GM18909 (cell line): ENCODE data around the gene CTDSP1.

Experiments used
- ATAC-seq: cut with Tn5 transposase; IDR thresholded peaks from one replicate; pipeline ENCODE4 v1.9.1; 2021; ENCODE audit warnings: mild to moderate bottlenecking; ENCODE audit not compliant: unreplicated experiment, poor library complexity

CTDSP1 gene

DNA sequence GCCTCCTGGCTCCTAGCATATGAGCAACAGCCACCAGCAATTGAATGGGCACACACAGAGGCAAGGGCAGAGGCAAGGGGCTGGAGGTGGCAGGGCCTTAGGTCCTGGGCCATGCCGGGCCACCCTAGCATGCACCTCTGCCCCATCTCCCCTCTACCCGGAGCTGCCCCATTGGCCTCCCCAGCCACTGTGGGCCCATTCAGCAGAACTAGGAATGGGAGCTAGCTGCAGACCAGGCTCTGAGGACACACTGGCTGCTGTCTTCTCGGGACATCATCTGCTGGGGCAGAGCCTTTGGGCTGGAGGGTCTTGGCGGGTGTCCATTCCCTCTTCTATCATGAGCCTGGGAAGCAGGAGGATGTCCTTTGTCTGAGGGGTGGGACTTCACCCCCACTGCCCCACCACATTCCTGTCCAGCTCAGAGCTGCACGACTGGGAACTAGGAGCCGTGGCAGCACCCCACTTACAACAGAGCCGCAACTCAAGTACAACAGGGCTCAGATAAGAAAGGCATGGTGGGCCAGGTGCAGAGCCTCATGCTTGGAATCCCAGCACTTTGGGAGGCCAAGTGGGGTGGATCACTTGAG lies 20.1 kb downstream of the CTDSP1 start:
- ATAC-seq, result no peak

DNA sequence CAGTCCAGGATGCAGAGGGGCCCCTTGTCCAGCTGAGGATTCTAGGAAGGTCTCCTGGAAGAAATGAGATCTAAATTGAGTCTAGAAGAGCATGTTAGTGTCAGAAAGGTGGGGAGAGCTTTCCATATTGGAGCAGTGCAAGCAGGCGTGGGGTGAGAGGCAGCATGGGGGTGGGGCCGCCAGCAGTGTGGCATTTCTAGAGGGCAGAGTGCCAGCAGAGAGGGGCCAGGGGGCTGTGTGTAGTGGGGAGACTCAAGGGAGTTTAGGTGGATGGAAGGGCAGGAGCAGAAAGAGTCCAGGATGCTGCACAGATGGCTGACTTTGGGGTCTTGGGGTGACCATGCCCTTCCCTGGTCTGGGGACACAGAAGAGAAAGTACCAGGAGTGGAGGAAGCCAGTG lies 21.4 kb downstream of the CTDSP1 start:
- no peak for ATAC-seq

DNA sequence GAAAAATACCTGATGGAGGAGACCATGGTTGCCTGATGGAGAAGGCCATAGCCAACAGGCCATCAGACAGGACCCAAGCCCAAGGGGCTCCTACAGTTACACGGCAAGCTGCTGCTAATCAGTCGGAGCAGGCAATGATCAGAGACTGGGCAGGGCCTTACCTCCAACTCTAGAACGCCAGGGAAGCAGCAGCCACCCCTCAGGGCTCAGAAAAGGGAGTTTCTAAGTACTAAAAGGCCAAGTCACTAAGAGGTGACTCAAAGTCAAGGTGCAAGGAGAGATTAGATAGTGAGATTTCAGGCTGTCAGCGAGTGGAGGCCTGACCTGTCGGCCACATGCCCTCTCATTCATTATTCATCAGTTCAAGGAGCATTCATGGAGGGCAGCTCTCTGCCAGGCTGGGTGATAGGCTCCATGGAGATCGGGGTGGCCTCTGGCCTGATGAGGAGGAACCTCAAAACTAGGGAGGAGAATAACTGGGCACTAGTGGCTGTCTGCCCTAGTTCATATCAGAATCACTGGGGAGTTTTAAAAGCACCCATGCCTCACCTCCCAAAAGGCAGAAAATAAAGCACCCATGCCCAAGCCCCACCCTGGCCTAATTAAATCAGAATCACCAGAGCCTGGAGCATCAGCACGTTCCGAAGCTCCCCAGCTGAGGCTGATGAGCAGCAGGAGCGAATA lies 22.9 kb downstream of the CTDSP1 start:
- ATAC-seq, result no peak

DNA sequence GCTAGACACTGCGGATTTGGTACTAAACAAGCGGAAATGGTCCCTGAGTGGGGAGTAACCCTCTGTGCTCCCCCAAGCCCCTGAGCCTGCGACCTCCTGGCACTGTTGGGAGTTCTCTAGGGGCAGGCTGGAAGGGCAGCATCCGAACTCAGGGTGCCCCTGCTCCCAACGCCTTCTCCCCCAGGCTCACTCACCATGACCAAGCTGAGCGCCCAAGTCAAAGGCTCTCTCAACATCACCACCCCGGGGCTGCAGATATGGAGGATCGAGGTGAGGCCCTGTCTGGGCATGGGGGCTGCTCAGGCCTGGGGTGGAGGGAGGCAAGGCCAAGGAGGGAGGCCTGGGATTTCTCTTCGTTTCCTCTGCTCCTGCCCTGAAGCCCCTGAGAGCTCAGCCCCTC lies 23.9 kb downstream of the CTDSP1 start:
- ATAC-seq, result no peak

DNA sequence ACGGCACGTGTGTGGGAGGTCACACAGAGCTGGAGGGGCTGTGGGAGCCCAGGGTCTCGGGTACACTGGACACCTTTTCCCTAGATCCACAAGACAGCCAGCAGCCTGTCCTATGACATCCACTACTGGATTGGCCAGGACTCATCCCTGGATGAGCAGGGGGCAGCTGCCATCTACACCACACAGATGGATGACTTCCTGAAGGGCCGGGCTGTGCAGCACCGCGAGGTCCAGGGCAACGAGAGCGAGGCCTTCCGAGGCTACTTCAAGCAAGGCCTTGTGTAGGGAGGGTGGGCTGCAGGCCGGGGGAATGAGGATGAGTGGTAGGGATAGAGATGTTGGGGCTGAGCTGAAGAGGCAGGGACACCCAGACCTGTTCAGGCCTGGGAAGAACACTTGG lies 25.9 kb downstream of the CTDSP1 start:
- ATAC-seq, result no peak

DNA sequence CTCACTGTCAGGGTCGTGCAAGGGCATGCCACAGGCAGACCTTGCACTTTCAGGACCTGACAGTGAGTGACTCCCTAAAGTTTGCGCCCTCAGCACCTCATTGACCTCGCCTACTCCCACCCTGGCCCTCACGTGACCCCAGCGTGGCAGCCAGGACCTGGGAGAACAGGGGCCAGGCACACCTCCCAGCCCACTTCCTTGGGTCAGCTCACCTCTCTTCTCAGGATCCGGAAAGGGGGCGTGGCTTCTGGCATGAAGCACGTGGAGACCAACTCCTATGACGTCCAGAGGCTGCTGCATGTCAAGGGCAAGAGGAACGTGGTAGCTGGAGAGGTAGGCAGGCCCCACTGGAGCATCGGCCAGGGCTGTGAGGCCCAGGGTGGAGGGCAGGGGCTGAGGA lies 28.1 kb downstream of the CTDSP1 start:
- no peak for ATAC-seq

DNA sequence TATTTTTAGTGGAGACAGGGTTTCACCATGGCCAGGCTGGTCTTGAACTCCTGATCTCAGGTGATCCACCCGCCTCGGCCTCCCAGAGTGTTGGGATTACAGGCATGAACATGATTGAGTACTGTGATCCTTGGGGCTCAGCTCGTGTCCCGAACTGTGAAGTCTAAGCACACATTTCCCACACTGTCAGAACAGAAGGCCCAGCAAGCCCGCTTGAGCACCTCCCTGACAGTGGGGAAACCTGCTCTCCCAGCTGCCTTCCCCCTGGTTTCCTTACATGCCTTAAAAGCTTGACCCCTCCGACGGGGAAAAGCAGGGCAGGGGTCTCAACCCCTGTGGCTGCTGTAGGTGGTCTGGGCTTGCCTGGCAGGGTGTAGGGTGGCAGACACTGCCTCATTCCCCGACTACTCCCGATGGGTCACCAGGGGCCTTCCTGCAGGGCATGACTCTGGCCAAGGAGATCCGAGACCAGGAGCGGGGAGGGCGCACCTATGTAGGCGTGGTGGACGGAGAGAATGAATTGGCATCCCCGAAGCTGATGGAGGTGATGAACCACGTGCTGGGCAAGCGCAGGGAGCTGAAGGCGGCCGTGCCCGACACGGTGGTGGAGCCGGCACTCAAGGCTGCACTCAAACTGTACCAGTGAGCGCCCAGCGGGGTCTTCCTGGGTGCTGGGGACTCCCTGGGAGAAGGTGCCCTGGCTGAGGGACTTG lies 29.3 kb downstream of the CTDSP1 start:
- no peak for ATAC-seq

DNA sequence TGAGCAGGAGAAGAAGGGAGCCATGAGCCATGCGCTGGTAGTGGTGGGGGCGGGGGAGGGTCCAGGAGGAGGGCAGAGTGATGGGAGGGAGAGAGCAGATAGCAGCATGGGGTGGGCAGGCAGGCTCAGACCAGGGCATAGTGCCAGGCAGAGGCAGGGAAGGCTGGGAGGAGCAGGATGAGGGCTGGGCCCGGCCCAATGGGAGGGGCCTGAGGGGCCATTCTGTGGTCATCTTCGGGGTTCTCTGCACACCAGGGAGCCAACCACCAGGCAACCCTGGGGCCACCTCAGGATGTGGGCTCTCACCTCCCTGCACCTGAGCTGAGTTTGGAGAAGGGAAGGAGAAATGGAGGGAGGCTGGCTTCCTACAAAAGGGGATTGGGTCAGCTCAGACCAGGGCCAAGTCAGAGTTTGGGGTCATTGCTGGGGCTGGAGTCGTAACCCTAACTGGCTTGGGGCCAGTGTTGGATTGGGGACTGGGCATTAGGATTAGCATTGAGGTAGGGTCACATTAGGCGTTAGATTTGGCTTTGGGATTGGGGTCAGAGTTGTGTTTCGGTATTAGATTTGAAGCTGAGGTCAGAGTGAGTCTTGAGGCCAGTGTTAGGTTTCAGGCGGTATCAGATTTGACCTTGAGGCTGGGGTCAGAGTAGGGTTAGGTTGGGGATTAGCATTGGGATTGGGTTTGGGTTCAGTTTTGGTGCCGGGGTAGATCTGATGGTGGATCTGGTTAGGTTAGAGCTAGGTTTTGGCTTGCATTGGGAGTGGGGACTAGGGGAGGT lies 30.4 kb downstream of the CTDSP1 start:
- no peak for ATAC-seq

DNA sequence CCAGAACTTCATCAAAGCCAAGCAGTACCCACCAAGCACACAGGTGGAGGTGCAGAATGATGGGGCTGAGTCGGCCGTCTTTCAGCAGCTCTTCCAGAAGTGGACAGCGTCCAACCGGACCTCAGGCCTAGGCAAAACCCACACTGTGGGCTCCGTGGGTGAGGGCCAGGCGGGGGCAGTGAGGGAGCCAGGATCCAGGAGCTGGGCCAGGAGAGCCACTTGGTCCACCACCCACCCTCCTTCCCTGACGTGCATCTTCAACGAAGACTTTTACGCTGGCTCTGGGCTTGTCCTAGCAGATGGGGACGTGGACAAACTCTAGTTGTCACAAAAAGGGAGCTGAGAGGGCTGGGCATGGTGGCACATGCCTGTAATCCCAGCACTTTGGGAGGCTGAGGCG lies 31.1 kb downstream of the CTDSP1 start:
- ATAC-seq, result no peak

DNA sequence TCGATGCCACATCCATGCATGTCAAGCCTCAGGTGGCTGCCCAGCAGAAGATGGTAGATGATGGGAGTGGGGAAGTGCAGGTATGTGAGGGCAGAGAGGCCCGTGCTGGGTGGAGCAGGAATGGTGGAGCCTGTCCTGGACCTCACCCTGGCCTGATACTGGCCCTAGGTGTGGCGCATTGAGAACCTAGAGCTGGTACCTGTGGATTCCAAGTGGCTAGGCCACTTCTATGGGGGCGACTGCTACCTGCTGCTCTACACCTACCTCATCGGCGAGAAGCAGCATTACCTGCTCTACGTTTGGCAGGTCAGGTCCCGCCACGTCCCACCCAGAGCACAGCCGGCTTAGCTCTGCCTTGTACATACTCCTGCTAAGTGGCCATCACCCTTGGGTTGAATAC lies 32.2 kb downstream of the CTDSP1 start:
- no peak for ATAC-seq

DNA sequence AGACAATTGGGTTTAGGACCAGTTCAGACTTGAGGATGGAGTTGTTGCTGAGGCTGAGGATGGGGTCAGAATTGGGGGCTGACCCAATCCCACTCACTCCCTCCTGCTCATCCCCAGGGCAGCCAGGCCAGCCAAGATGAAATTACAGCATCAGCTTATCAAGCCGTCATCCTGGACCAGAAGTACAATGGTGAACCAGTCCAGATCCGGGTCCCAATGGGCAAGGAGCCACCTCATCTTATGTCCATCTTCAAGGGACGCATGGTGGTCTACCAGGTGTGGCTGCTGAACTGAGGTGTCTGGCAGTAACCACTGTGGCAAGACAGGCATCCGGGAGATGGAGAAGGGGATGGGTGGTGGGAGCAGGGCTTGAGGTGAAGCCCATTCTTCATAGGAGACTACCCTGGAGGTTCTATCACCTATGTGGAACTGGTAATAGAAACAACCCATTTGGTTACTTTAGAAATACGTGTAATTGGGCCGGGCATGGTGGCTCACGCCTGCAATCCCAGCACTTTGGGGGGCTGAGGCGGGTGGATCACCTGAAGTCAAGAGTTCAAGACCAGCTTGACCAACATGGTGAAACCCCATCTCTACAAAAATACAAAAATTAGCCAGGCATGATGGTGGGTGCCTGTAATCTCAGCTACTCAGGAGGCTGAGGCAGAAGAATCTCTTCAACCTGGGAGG lies 33.2 kb downstream of the CTDSP1 start:
- no peak for ATAC-seq

DNA sequence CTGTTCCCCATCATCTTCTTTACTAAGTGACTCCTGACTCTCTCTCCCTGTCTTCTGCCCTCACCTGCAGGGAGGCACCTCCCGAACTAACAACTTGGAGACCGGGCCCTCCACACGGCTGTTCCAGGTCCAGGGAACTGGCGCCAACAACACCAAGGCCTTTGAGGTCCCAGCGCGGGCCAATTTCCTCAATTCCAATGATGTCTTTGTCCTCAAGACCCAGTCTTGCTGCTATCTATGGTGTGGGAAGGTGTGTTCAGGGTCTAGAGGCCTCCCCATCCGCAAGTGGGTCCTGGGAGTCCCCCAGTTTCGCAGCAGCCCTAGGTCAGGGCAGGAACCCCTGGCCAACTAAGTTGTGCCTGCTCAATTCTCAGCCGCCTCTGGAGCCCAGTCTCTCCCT lies 34.8 kb downstream of the CTDSP1 start:
- ATAC-seq, result no peak

DNA sequence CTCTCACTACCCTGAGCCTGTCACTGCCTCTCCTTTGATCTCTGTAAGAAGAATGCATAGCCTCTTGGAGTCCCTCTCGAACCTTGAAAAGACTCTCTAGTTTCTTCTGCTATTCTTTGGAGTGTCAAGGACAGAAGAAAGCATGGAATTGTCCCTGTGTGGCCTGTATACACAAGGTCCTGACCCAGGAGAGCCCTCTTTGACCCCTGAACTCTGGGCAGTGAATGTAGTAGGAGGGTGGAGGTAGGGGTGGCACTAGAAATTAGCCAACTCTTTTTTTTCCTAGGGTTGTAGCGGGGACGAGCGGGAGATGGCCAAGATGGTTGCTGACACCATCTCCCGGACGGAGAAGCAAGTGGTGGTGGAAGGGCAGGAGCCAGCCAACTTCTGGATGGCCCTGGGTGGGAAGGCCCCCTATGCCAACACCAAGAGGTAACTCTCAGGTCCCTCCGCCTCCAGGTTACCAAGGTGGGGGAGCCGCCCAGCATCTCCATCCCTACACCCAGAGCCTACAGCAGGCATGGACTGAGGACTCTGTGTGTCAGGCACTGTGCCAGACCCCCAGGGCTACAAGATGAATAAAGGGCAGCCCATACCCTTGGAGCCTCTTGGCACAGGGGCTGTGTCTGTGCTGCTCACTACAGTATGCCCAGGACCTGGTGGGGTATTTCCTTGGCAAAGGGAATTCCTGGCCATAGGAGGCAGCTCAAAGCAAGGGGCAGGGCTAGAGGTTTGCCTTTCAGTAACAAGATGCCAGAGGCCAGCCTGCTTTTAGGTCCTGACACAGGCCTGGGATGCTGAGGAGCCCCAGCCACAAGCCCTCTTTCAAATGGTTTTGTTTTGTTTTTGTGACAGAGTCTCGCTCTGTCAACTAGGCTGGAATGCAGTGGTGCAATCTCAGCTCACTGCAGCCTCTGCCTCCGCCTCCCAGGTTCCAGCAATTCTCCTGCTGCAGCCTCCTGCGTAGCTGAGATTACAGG lies 35.6 kb downstream of the CTDSP1 start:
- ATAC-seq, result no peak

DNA sequence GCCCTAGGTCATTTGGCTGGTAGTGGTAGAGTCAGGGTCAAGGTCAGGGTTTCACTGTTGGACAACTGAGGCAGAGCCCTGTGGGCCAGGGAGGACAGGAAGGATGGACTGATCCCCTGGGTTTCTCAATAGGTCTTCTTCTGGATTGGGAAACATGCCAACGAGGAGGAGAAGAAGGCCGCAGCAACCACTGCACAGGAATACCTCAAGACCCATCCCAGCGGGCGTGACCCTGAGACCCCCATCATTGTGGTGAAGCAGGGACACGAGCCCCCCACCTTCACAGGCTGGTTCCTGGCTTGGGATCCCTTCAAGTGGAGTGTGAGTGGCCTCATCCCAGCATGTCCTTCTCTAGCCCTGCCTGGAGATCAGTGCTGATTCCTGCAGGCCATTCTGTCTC lies 37.3 kb downstream of the CTDSP1 start:
- no peak for ATAC-seq

DNA sequence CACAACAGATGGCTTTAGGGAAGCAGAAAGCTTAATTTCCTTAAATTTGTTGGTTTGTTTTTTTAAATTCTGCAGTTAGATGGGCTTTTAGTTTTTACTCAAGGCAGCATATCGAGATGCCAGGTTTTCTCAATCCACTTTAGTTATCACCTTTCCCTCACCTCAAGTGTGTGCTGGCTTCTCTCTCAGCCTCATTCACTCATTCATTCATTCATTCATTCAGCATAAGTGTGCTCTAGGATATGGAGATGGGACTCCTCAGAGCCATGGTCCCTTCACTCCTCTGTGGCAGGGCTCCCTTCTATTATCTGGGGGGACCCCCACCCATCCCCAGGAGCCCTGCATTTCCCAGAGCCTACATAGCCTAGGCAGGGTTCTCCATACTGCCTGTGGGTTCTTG lies 38.3 kb downstream of the CTDSP1 start:
- no peak for ATAC-seq

DNA sequence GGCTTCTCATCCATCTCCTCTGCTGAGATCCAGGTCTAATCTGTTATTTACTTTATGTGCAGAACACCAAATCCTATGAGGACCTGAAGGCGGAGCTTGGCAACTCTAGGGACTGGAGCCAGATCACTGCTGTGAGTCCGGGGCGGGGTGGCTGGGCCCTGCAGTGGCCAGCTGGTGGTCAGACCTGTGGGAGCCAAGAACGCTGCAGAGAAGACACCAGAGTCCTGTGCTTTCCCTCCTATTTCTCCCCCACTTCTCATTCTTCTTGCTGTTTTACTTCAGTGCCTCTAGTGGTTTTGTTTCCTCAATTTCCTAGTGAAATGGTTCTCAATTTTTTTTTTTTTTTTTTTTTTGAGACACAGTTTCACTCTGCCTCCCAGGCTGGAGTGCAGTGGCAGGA lies 38.9 kb downstream of the CTDSP1 start:
- no peak for ATAC-seq

DNA sequence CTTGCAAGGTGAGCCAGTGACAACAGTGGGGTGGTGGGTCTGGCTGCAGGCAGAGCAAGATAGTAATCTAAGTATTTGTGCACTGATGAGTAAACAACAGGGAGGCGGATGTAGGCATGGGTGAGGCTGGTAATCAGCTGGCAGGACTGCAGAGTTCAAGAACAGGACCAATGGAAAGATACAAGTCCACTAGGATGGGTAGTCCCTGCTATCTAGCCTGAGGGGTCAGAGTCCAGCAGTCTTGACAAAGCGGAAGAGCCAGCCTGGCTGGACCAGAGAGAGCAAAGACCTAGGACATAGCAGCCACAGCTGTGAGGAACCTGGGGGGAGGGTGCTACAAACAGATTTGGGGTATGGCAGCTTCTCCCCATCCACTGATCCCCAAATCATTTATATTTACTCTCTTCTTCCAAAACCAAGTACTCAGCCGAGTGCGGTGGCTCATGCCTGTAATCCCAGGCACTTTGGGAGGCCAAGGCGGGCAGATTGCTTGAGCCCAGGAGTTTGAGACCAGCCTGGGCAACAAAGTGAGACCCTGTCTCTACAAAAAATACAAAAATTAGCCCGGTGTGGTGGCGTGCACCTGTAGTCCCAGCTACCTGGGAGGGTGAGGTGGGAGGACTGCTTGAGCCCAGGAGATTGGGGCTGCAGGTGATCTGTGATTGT lies 45.2 kb downstream of the CTDSP1 start:
- ATAC-seq, result no peak

DNA sequence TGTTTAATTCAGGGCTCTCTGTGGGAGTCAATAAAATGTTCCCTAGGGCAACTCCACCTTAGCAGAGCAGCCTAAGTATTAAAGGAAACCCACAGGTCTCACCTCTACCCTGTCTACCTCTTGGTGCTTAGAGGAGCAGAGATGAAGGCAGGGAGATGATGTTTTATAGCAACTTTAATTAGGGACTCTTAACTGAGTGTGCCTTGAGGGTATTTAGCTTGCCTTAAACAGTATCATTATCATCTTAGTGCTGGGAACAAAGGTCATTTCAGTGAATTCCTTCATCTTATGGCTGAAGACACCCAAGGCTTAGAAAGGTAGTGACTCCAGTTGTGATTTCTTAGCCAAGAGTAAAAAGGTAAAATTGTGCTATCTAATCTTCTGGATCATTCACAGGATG lies 45.9 kb downstream of the CTDSP1 start:
- ATAC-seq, result no peak

DNA sequence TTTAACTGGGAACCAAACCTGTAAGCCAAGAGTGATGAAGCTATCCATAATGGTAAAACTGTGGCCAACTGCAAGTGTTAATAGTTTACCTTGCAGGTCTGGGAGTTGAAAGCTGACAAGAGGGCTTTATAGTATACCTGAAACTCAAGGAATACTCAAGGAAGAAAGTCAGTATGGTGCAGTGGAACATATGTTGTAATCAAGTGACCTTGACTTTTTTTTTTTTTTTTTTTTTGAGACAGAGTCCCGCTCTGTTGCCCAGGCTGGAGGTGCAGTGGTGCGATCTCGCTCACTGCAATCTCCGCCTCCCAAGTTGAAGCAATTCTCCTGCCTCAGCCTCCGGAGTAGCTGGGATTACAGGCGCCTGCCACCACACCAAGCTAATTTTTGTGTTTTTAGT lies 46.9 kb downstream of the CTDSP1 start:
- no peak for ATAC-seq
